ENCODE measurements around the gene OR1E1.

Gene OR1E1

GRCh38 chr17:3401786-3402185 is 3.6 kb upstream of the OR1E1 start:
- no peak for TF ChIP-seq CTCF (IDR thresholded peaks at IDR 0.05)

- TF ChIP-seq CTCF (IDR thresholded peaks at IDR 0.05): no peak
These were observed 1.8 kb upstream of the OR1E1 start for GRCh38 chr17:3400055-3400454.

- no peak for TF ChIP-seq CTCF (IDR thresholded peaks at IDR 0.05)
These were observed 8.4 kb downstream of the OR1E1 start for GRCh38 chr17:3389791-3390190.

- no peak for TF ChIP-seq CTCF (IDR thresholded peaks at IDR 0.05)
These were observed 12.1 kb downstream of the OR1E1 start, which contains the start of gene OR3A2 for GRCh38 chr17:3385869-3386816. OR3A2 (minus strand) TSS chr17:3386308.

- TF ChIP-seq CTCF (IDR thresholded peaks at IDR 0.05): no peak
These were observed 16.3 kb downstream of the OR1E1 start for GRCh38 chr17:3381957-3382356.

- TF ChIP-seq CTCF (IDR thresholded peaks at IDR 0.05): no peak
These were observed 19.9 kb downstream of the OR1E1 start for GRCh38 chr17:3378321-3378720.

All from LNCAP (cell line).